ENCODE measurements around the gene TNFAIP8L1. TPM values are rescaled to one million over a fixed set of nuclear protein-coding genes. Genes with fewer than 3 reads are reported as not detected.

Gene TNFAIP8L1
- total RNA-seq, 2 experiments from 2014 or later, result 14.1 to 15.4 TPM

DNA sequence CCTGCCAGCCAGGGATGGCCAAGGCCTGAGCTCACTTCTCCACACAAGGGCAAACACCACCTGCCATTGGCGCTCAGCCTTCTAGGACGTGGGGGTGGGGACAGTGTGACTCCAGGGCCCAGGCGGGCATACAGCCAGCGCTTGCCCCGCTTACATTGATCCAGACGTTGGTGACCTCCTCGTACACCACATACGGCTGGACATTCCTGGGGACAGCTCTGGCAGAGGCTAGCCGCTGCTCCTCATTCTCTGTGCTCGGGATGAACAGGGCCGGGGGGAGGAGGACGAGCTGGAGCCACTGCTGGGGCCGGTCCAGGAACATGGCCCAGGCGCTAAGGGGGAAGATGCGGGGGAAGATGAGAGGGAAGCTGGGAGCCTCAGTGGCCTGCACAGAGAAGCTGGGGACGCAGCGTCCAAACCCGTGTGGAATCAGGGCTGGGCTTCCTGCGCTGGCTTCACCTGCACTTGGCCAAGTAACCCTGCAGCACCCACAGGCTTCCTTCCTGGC lies 56.0 kb downstream of the TNFAIP8L1 start:
- H3K27me3 Mint-ChIP-seq, result no peaks in the 10 kb centered on the region
- POLR2A ChIA-PET, result no interaction called here
- CTCF ChIA-PET, result interaction anchor here (0.5 to 1.3 kb wide), 3 partner anchors 12 to 96 kb away, joined by 3 to 4 read pairs (median 3); partner anchors contain the start of gene FEM1A

GRCh38 chr19:4697304-4697703 lies 58.0 kb downstream of the TNFAIP8L1 start:
- CTCF ChIA-PET, result no interaction called here
- Mint-ChIP-seq H3K27me3 (no peaks in the 10 kb centered on the region), H3K4me1 (no peaks in the 10 kb centered on the region), H3K4me3 (no peak overlapping the region), H3K27ac (no peak overlapping the region), H3K36me3 (ENCODE audit: low read depth) (peaks cover 31% of the 10 kb centered on the region), H3K9me3 (ENCODE audit: low read depth) (no peaks in the 10 kb centered on the region)
- intact Hi-C loops (cut with DNase I, micrococcal nuclease), result no loop called here
- DNase-seq, result no peak
- ATAC-seq, result no peak
- POLR2A ChIA-PET, result no interaction called here

More for the DNA sequence above, 56.0 kb downstream of the TNFAIP8L1 start:
- H3K4me3 Mint-ChIP-seq, result no peak overlapping the region
- no peak overlapping the region for H3K27ac Mint-ChIP-seq
- H3K36me3 Mint-ChIP-seq (ENCODE audit: low read depth), result peaks cover 27% of the 10 kb centered on the region
- intact Hi-C loops (cut with DNase I, micrococcal nuclease), result no loop called here
- H3K9me3 Mint-ChIP-seq (ENCODE audit: low read depth), result no peaks in the 10 kb centered on the region
- ATAC-seq (no peak), DNase-seq (no peak)
- H3K4me1 Mint-ChIP-seq, result no peaks in the 10 kb centered on the region

- H3K27ac Mint-ChIP-seq, result no peak overlapping the region
- H3K36me3 Mint-ChIP-seq (ENCODE audit: low read depth), result peaks cover 26% of the 10 kb centered on the region
- no peaks in the 10 kb centered on the region for H3K27me3 Mint-ChIP-seq
- ATAC-seq (no peak), DNase-seq (no peak)
- H3K9me3 Mint-ChIP-seq (ENCODE audit: low read depth), result no peaks in the 10 kb centered on the region
- H3K4me3 Mint-ChIP-seq, result no peak overlapping the region
- no peaks in the 10 kb centered on the region for H3K4me1 Mint-ChIP-seq
- ChIA-PET POLR2A (interaction anchor here (0.7 kb wide), 1 partner anchor 923 kb away, joined by 3 read pairs; the partner anchor contains the start of gene SAFB2), CTCF (no interaction called here)
- intact Hi-C loops (cut with DNase I, micrococcal nuclease), result no loop called here
Measured at GRCh38 chr19:4699826-4700692, 60.7 kb downstream of the TNFAIP8L1 start.

- CTCF ChIA-PET, result interaction anchor here (0.7 kb wide), 1 partner anchor 172 kb away, joined by 3 read pairs; no protein-coding TSS in a partner anchor
- intact Hi-C loops (cut with DNase I, micrococcal nuclease), result no loop called here
- POLR2A ChIA-PET, result interaction anchor here (0.7 kb wide), 1 partner anchor 922 kb away, joined by 3 read pairs; the partner anchor contains the start of gene SAFB2
- no peaks in the 10 kb centered on the region for H3K9me3 Mint-ChIP-seq (ENCODE audit: low read depth)
- no peak for DNase-seq
- H3K36me3 Mint-ChIP-seq (ENCODE audit: low read depth), result peaks cover 26% of the 10 kb centered on the region
- H3K27ac Mint-ChIP-seq, result no peak overlapping the region
- H3K27me3 Mint-ChIP-seq, result no peaks in the 10 kb centered on the region
- H3K4me3 Mint-ChIP-seq, result no peak overlapping the region
- H3K4me1 Mint-ChIP-seq, result no peaks in the 10 kb centered on the region
- ATAC-seq, result no peak
Measured at GRCh38 chr19:4700693-4700970, 61.3 kb downstream of the TNFAIP8L1 start.

DNA sequence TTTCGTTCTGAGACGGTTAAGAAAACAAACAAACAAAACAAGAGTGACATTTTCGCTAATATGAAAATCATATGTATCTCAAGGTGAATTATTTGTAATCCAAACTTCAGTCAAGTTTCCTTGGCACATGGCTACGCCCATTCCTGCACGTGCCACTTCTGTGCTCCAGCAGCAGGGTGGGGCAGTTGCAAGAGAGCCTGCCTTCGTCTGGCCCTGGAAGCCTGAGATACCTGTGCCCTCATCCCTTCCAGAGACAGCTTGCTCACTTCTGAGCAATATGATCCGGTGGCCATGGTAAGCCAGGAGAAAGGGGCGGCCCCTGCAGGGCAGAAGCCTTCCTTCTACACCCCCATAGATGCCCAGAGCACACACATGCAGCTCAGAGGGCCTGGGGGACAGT lies 62.2 kb downstream of the TNFAIP8L1 start:
- no peak for ATAC-seq
- H3K27ac Mint-ChIP-seq, result no peak overlapping the region
- DNase-seq, result no peak
- ChIA-PET CTCF (interaction anchor here (0.7 kb wide), 2 partner anchors 154 to 171 kb away, joined by 3 read pairs; no protein-coding TSS in a partner anchor), POLR2A (no interaction called here)
- H3K9me3 Mint-ChIP-seq (ENCODE audit: low read depth), result no peaks in the 10 kb centered on the region
- no peaks in the 10 kb centered on the region for H3K27me3 Mint-ChIP-seq
- intact Hi-C loops (cut with DNase I, micrococcal nuclease), result no loop called here
- no peak overlapping the region for H3K4me3 Mint-ChIP-seq
- peaks cover 26% of the 10 kb centered on the region for H3K36me3 Mint-ChIP-seq (ENCODE audit: low read depth)
- H3K4me1 Mint-ChIP-seq, result no peaks in the 10 kb centered on the region

DNA sequence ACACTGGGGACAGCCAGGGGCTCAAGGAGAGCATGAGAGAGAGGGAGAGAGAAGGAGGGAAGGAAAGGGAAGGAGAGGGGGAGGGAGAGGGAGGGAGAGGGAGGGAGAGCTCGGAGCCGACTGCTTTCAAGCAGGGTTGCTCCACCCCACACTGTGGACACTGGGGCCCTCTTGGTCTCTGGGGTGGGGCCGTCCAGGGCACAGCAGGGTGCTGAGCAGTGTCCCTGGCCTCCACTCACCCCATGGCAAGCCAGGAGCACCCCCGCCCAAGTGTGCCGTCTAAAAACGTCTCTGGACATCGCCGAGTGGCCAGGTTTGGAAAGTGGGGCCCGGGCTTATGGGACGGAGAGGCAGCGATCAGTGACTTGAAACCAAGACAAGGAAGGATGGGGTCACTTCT lies 63.4 kb downstream of the TNFAIP8L1 start:
- ATAC-seq (no peak), DNase-seq (no peak)
- Mint-ChIP-seq H3K36me3 (ENCODE audit: low read depth) (peaks cover 16% of the 10 kb centered on the region), H3K9me3 (ENCODE audit: low read depth) (no peaks in the 10 kb centered on the region), H3K27me3 (no peaks in the 10 kb centered on the region), H3K27ac (no peak overlapping the region), H3K4me3 (no peak overlapping the region), H3K4me1 (no peaks in the 10 kb centered on the region)
- ChIA-PET CTCF (no interaction called here), POLR2A (no interaction called here)
- intact Hi-C loops (cut with DNase I, micrococcal nuclease), result no loop called here

- Mint-ChIP-seq H3K27me3 (no peaks in the 10 kb centered on the region), H3K36me3 (ENCODE audit: low read depth) (peaks cover 16% of the 10 kb centered on the region), H3K4me3 (no peak overlapping the region), H3K9me3 (ENCODE audit: low read depth) (no peaks in the 10 kb centered on the region), H3K4me1 (no peaks in the 10 kb centered on the region), H3K27ac (no peak overlapping the region)
- ChIA-PET CTCF (no interaction called here), POLR2A (no interaction called here)
- DNase-seq, result no peak
- ATAC-seq, result no peak
- intact Hi-C loops (cut with DNase I, micrococcal nuclease), result no loop called here
Measured at GRCh38 chr19:4703671-4704316, 64.5 kb downstream of the TNFAIP8L1 start.

DNA sequence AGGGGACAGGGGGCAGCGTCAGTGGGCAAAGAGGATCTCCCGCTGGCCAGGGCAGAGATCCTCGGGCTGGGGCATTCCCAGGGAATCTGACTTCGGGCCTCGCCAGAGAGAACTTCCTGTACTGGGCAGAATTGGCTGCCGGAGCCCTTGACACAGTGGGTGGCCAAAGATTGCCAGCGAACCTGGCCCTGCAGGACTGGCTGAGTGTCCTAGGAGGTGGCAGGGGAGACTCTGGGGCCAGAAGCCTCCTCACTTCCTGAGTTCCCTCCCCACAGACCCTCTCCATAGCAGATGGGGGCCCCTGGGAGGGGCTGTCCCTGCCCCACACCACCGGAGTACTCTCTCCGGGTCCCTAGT lies 65.0 kb downstream of the TNFAIP8L1 start:
- no peaks in the 10 kb centered on the region for H3K27me3 Mint-ChIP-seq

More for the DNA sequence above, 65.0 kb downstream of the TNFAIP8L1 start:
- intact Hi-C loops (cut with DNase I, micrococcal nuclease), result no loop called here
- ChIA-PET POLR2A (no interaction called here), CTCF (interaction anchor here (0.6 kb wide), 1 partner anchor 87 kb away, joined by 3 read pairs; the partner anchor contains the start of gene FEM1A)
- Mint-ChIP-seq H3K4me3 (no peak overlapping the region), H3K4me1 (peaks cover 2% of the 10 kb centered on the region), H3K9me3 (ENCODE audit: low read depth) (no peaks in the 10 kb centered on the region), H3K27ac (no peak overlapping the region), H3K36me3 (ENCODE audit: low read depth) (peaks cover 19% of the 10 kb centered on the region)
- DNase-seq (no peak), ATAC-seq (no peak)

Other genes starting within 250 kb of the TNFAIP8L1 start
- gene SH3GL1, start 239.0 kb upstream of the TNFAIP8L1 start, total RNA-seq, result 10 to 100 TPM; 42.0 to 46.8 TPM
- 10 to 100 TPM; 77.0 to 78.9 TPM for gene CHAF1A, start 236.9 kb upstream of the TNFAIP8L1 start, total RNA-seq
- gene UBXN6, start 181.7 kb upstream of the TNFAIP8L1 start, total RNA-seq, result 10 to 100 TPM; 32.9 to 38.4 TPM
- gene HDGFL2, start 167.2 kb upstream of the TNFAIP8L1 start, total RNA-seq, result 10 to 100 TPM; 50.5 to 68.1 TPM
- gene PLIN4, start 121.0 kb upstream of the TNFAIP8L1 start, total RNA-seq, result not detected
- gene PLIN5, start 104.3 kb upstream of the TNFAIP8L1 start, total RNA-seq, result not detected
- gene LRG1, start 99.5 kb upstream of the TNFAIP8L1 start, total RNA-seq, result under 1 TPM; 0.35 to 0.57 TPM
- not detected for gene SEMA6B, start 79.8 kb upstream of the TNFAIP8L1 start, total RNA-seq
- 10 to 100 TPM; 34.7 to 53.8 TPM for gene MYDGF, start 30.8 kb downstream of the TNFAIP8L1 start, total RNA-seq
- gene DPP9, start 84.3 kb downstream of the TNFAIP8L1 start, total RNA-seq, result 10 to 100 TPM; 49.2 to 51.3 TPM
- gene FEM1A, start 152.2 kb downstream of the TNFAIP8L1 start, total RNA-seq, result 10 to 100 TPM in 1 of 2 experiments, 1 to 10 TPM in 1; 9.2 to 10.6 TPM
- gene TICAM1, start 192.2 kb downstream of the TNFAIP8L1 start, total RNA-seq, result 10 to 100 TPM; 23.4 to 24.1 TPM
- 10 to 100 TPM; 26.9 to 27.5 TPM for gene PLIN3, start 228.2 kb downstream of the TNFAIP8L1 start, total RNA-seq

Data from activated CD4-positive, alpha-beta T cell treated with anti-CD3 and anti-CD28 coated beads for 36 hours (primary cell).